GM15510 (cell line): ENCODE results near the gene GALNT17.

ENCODE experiments used
- POLR2A ChIP-seq: IDR thresholded peaks from 3 replicates; pipeline ENCODE4 v1.6.1; 2011; ENCODE audit warnings: borderline replicate concordance; ENCODE audit not compliant: insufficient read length; ENCODE audit errors: extremely low read depth

GALNT17 gene

DNA sequence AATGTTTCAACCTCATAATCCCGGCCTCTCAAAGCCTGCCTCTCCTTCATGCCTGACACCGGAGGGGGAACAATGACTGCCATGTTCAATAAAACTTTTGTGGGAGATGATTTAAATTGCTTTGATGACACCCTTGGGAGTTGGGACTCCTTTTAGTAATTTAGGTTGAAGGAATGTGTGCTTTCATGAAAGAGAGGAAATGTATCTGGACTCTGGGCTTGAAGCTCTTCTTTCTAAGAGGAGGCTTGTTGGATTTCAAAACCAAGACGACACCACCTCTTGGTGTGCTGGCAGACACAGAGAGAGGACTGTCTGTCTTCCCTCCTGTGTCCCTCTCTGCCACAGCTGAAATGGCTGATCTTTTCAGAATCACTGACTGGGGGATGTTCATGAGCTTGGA lies 168.1 kb downstream of the GALNT17 start:
- no peak for TF ChIP-seq POLR2A

DNA sequence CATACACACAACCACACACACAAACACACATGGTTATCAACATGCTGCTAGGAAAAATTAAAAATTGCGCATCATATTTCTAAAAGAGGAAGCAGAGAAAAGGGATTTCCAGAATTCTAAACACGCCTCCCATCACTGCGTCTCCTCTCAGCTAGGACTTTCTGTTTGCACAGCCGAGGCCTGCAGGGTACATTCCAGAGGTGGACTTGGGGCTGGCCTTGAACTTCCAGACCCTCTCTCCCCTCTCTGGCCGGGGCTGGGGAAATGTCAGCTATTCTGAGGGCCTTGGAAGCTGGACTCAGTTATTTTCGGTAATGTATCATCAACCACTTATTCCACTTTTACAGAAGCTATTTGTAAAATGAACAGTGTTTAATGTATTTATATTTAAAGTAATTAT lies 168.7 kb downstream of the GALNT17 start:
- no peak for TF ChIP-seq POLR2A

DNA sequence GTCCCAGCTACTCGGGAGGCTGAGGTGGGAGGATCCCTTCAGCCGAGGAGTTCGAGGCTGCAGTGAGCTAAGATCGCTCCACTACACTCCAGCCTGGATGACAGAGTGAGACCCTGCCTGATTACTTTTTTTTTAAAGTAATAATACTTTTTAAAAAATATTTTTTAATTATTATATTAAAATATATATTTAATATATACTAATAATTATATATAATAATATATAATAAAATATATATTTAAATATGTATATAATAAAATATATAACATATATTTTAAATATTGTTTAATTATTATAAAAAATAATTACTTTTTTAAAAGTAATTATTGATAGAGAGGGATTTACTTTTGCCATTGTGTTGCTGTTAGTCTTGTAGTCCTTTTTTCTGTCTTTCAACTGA lies 169.2 kb downstream of the GALNT17 start:
- no peak for TF ChIP-seq POLR2A

DNA sequence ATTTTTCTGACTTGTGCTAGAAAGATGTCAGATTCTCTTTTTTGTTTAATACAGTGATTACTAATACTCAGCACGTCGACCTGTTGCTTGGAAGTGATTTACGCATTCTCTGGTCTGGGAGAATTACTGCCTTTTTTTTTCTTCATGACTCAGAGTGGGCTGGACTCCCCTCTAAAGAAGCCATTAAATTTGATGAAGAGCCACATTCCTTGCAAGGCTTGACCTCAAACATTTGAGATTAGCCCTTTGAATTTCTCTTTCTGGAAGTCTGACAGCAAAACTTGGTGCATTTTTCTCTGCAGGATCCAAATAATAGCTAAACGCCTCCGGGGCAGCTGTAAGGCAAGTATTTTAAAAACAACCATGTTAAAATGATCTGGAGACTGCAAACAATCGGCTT lies 171.6 kb downstream of the GALNT17 start:
- no peak for TF ChIP-seq POLR2A

DNA sequence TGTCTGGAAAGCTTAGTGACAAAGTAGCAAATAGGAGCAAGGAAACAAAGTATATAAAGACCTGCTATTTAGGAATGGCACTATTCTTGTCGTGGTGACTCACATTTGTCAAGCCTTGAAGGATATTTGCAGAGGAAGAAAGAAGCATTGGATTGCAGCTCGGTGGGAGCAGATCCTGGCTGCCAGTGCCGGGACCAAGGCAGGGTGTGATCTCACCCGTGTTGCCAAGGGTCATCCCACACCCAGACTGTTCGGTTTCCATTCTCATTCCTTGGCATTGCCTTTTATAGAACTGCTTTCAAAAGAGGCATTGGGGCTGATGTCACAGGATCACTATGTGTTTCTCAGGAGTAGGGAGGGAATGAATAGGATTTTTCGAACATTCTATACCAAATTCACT lies 176.2 kb downstream of the GALNT17 start:
- TF ChIP-seq POLR2A = no peak

DNA sequence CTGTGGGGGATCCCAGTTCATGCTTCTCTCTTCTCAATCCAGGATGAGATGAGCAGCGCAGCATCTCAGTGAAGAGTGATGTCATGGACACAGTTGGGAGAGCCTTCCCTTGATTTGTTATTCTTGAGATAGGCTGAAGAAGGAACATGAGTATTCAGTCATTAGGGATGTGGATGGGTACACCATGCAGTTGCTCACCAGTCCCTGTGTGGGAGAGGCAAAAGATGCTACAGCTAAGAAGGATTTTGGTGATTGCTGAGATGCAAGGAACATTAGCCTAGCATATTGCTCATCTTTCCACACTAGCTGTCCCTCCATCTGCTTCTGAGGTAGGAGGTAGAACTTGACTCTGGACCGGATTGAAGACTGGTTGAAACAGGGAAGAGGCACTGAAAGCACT lies 179.6 kb downstream of the GALNT17 start:
- TF ChIP-seq POLR2A = no peak

DNA sequence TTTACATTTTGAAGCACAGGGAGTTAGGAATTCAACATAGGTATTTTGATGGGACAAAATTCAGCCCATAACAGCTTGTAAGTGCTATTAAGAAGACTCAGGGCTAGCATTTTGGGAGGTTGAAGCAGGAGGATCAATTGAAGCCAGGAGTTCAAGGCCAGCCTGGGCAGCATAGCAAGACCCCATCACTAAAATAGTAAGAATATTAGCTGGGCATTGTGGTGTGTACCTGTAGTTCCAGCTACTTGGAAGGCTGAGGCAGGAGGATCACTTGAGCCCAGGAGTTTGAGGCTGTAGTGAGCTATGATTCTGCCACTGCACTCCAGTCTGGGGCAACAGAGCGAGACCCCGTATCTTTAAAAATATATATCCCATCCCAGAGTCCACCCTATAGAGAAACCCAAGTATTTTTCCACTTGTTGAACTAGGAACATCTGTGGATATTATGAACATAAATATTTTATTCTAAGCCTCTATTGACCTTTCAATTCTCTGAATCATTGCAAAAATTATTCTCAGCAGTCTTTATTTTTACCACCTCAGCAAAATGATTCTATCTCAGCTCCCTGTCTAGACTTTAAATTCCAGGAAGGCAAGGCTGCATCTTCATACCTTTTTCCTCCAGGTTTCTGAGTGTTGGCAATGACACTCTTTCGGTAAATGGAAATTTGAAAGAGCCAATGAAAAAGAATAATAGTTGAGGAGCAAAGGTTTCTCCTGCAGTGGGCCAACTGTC lies 181.0 kb downstream of the GALNT17 start:
- TF ChIP-seq POLR2A = no peak

DNA sequence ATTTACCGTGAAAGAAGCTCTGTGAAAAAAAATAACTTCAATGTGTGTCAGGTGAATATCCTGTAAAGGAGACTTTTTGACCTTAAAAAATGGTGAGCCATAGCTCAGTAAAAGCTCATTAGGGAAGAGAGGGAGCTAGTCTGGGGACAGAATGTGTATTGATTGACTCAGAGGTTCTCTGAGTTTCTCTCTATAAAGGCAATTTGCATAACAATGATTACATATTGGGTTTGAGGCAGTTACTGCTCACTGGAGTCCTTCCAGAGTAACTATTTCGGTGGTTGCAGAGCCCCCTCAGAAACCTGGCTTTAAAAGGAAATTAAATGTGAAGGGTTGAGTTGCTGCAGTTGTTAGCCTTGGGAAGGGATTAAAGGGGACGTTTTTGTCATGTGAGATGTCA lies 181.6 kb downstream of the GALNT17 start:
- TF ChIP-seq POLR2A = no peak

DNA sequence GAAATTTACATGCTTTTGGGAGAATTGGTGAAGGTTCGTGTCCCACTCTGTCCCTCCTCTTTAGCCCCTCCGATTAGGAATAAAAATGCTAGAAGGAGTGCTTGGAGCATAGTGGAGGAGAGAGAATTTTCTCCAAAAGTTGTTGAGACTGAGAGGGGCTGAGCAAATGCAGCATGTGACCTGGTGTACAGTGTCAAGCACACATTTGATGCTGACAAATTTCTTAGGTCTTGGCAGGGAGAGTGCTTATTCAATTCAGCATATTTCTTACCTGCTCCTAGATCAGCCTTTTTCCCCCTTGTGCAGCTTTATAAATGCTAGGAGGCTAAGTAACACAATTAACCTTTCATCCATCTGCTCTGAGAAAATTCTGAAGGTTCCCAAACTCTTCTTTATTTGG lies 189.0 kb downstream of the GALNT17 start:
- no peak for TF ChIP-seq POLR2A

DNA sequence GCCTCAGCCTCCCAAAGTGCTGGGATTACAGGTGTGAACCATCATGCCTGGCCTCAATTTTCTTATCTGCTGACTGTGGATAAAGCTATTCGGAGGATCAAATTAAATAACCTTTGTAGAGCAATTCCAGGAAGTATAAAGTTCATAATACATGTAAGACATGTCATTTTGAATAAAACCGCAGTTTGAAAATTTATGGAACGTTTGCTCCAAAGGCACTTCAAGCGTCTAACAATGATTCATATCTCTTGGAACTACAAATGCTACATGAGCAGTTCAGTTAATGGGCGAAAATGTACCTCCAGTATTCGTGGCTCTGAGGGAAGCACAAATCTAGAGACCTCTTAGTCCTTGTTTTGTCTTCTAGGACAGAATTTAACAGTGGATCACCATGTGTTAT lies 190.3 kb downstream of the GALNT17 start:
- no peak for TF ChIP-seq POLR2A

DNA sequence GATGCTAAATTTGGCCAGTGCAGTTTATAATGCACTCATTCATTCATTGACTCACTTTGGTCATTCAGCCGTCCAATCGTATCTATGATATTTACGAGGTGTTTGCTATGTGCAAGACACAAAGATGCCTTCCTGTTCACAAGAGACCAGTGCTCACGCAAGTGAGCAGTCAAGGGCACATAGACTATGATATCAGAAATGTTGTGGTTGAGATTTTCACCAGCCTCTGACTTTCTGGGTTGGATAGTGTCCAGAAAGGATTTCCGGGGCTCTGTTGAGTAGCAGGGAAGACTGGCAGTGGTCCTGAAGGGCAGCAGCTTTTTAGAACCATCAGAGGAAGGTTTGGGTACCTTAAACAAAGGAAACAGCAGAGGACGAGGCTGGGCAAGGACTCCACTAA lies 191.8 kb downstream of the GALNT17 start:
- no peak for TF ChIP-seq POLR2A

DNA sequence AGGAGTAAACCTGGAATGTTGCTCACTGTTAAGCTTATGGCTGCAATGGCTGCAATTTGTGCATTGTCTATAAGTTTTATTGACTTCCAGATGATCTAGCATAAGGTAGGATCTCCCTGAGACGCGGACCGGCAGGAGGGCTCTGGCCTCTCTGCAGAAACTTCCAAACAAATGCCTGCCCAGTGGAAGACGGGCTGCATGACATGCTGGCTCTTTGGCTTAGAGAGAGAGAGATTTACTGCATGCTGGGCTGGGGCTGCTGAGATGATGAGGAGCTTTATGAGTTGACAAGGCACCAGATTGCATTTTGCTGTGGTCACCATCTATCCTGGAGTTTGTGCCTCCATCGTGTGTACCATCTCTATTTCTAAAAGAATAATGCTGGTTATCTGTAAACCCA lies 193.2 kb downstream of the GALNT17 start:
- TF ChIP-seq POLR2A = no peak

DNA sequence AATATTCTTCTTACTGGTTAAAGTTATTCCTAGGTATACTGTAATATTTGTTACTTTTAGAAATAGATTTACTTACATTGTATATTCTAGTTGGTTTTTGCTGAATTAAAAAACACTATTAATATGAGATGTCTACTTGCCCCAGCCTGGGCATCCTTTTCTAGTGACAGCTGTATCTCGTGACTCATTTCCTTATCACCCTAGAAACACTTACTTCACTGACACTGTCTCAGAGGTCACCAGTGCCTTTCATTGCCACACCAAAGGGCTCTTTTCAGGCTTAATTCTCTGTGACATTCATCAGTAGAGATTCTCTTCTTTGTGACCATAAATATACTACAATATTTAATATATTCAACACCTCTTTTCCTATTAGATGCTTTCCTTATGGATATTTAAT lies 194.7 kb downstream of the GALNT17 start:
- no peak for TF ChIP-seq POLR2A

DNA sequence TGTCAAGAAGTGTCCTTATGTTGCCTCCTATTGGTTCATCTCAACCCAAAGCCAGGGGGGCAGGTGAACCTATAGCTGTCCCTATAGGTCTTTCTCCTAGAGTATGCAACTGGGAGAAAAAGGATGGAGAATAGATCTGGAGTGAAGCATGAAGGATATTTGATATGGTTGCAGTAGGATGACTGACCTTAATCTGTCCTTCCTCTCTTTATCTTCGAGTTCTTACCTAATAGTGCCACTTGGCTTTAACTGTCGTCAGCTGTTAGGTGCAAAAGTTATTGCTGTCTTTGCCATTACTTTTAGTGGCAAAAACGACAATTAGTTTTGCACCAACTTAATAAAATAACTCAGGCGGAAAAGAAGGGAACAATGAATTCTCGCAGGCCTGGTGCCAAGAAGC lies 196.0 kb downstream of the GALNT17 start:
- no peak for TF ChIP-seq POLR2A

DNA sequence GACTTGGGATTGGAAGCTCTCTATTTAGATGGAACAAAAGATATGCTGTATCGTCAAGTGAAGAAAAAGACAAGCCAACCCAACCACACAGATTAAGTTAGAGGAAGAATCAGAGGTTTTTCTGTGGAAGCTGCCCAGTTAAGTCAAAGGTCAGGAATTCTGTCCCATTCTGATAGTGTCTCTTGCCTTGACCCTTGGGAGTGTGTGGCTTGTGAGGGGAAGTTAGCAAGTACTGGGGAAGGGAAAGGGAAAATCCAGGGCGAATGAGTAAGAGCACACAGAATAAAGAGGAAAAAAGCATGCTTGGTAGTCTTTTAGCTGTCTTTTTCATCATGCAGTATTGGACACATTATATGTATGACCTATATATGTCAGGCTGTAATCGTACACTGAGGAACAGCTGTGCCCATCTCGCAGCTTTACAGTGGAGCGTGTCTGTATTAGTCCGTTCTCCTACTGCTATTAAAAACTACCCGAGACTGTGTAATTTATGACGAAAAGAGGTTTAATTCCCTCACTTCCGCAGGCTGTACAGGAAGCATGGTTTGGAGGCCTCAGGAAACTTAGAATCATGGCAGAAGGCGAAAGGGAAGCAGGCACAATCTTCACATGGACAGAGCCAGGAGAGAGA lies 197.2 kb downstream of the GALNT17 start:
- no peak for TF ChIP-seq POLR2A

DNA sequence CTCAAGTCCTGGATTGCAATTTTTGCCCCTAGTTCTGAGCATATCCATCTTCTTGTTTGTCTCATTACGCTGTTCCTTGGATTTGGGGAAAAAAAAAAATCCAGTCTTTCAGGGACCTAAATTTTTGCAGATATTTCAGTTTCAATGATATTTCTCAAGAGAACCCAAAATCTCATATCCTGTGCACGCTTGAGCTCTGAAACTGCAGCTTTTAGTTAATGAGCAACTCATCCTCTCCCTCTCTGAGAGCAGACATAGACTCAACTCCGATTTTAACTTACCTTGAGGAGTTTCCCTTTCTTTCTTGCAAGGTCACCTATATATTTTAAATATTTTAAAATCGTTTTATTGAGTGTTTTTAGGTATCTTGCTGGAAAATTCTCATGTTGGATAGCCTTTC lies 200.3 kb downstream of the GALNT17 start:
- no peak for TF ChIP-seq POLR2A
